Natural killer cell (primary cell): ENCODE data around the gene PLEKHH1. TPM values are rescaled to one million over a fixed set of nuclear protein-coding genes. Genes with fewer than 3 reads are reported as not detected.

Experiments
- ATAC-seq, 3 donors: fragments of 150-1000 bp in 2 of 3; fragments of 200-7000 bp in 1 of 3; cut with Tn5 transposase; 1 replicate in 1 of 3; 2 replicates in 2 of 3; pipeline ENCODE4 v1.10.0; 2021; ENCODE audit warnings: mild to moderate bottlenecking in 2 of 3, moderate library complexity in 2 of 3
- DNase-seq, 2 donors: peaks; one replicate each; pipeline versions ENCODE4 v3.0.0 to v3.0.0-alpha.2; 2013 to 2021; ENCODE audit warnings: mixed read lengths in 1 of 2
- H3K27ac ChIP-seq: one replicate; pipeline ENCODE4 v1.5.1; 2013; ENCODE audit warnings: mild to moderate bottlenecking, low read length
- H3K27me3 ChIP-seq: one replicate; pipeline ENCODE4 v1.6.1; 2013; ENCODE audit warnings: low read length; ENCODE audit not compliant: control insufficient read depth, insufficient read depth
- H3K36me3 ChIP-seq: one replicate; pipeline ENCODE4 v1.6.1; 2013; ENCODE audit warnings: low read length; ENCODE audit not compliant: control insufficient read depth, insufficient read depth
- H3K4me1 ChIP-seq: one replicate; pipeline ENCODE4 v1.6.1; 2013; ENCODE audit warnings: low read length; ENCODE audit not compliant: control insufficient read depth, insufficient read depth
- H3K4me3 ChIP-seq: one replicate; pipeline ENCODE4 v1.5.1; 2013; ENCODE audit warnings: low read length
- H3K9me3 ChIP-seq: one replicate; pipeline ENCODE4 v1.6.1; 2013; ENCODE audit warnings: low read length; ENCODE audit not compliant: control insufficient read depth, insufficient read depth
- H3K27ac Mint-ChIP-seq, 2 donors: one replicate each; pipeline ENCODE4 v1.8.0; 2022; ENCODE audit warnings: mild to moderate bottlenecking in 2 of 2, mixed read lengths in 2 of 2, moderate library complexity in 1 of 2
- H3K27me3 Mint-ChIP-seq, 2 donors: one replicate each; pipeline ENCODE4 v1.8.0; 2022; ENCODE audit warnings: low read depth in 2 of 2, mixed read lengths in 2 of 2
- H3K36me3 Mint-ChIP-seq: one replicate; pipeline ENCODE4 v1.8.0; 2022; ENCODE audit warnings: mixed read lengths
- H3K4me1 Mint-ChIP-seq, 2 donors: one replicate each; pipeline ENCODE4 v1.8.0; 2022; ENCODE audit warnings: mixed read lengths in 2 of 2
- H3K4me3 Mint-ChIP-seq: one replicate; pipeline ENCODE4 v1.8.0; 2022; ENCODE audit warnings: mild to moderate bottlenecking, moderate library complexity, mixed read lengths
- H3K9me3 Mint-ChIP-seq, 2 donors: one replicate each; pipeline ENCODE4 v1.8.0; 2022; ENCODE audit warnings: mixed read lengths in 2 of 2
- WGBS: methylation state at CpG from one replicate; pipeline ENCODE4 v1.1.7; 2013; ENCODE audit warnings: missing lambda C conversion rate; ENCODE audit not compliant: insufficient coverage; 5-methylcytosine and 5-hydroxymethylcytosine counted together
- intact Hi-C: fragments of 100-400 bp; cut with micrococcal nuclease; formaldehyde crosslinking; loops from one replicate; pipeline ENCODE4 v1.14.2; 2022
- total RNA-seq, 4 donors: library from RNA; stranded (reverse); fragments of 120-200 nt in 1 of 4; gene quantifications; one replicate each; pipeline versions ENCODE4 v1.2.3 to v1.2.4, GENCODE V29; 2013 to 2022
- TF ChIP-seq, protein P1 (sequence below): fragments of 200-600 bp; IDR thresholded peaks from one replicate; pipeline ENCODE4 v1.8.0; 2022; ENCODE audit warnings: antibody characterized with exemption

PLEKHH1 gene
- total RNA-seq, 3 donors from 2014 or later (not counting 1 experiment from before 2014, with no cell fraction given), result not detected

DNA sequence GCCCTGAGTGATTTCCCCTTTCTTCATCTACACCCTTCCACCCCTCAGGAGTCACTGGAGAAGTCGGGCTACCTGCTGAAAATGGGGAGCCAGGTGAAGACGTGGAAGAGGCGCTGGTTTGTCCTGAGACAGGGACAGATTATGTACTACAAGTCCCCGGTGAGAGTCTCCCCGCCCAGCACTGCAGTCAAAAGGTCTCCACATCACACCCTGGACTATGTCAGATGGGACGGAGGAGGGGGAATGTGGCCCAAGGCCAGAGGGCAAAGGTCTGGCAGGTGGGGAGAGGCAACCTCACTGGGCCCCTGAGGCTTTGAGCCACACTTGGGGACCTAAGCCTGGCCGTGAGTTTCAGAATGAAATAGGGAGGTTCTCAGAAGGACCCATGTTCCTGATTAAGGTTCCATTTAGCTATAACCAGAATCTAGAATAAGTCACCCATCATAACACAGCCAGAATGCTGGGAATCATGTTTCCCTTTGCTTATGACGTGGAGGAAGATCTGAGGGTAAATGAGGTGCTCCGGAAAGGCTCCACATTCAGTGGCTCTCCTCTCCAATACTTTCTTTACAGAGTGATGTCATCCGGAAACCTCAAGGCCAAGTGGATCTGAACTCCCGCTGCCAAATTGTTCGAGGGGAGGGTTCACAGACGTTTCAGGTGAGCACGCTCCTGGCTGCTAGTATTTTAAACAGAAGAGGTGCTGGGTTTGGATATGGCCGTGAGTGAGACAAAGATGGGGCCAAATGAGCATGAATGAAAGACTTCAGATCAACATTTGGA, 40.3 kb downstream of the PLEKHH1 start:
- Histone ChIP-seq H3K36me3 (no peaks in the 10 kb centered on the region), H3K27me3 (no peaks in the 10 kb centered on the region), H3K9me3 (no peaks in the 10 kb centered on the region), H3K4me3 (no peak overlapping the region), H3K27ac (no peak overlapping the region), H3K4me1 (no peaks in the 10 kb centered on the region)
- 86% methylated on average over 15 of the region's 15 CpGs for whole genome bisulfite sequencing
- TF ChIP-seq, protein P1, sequence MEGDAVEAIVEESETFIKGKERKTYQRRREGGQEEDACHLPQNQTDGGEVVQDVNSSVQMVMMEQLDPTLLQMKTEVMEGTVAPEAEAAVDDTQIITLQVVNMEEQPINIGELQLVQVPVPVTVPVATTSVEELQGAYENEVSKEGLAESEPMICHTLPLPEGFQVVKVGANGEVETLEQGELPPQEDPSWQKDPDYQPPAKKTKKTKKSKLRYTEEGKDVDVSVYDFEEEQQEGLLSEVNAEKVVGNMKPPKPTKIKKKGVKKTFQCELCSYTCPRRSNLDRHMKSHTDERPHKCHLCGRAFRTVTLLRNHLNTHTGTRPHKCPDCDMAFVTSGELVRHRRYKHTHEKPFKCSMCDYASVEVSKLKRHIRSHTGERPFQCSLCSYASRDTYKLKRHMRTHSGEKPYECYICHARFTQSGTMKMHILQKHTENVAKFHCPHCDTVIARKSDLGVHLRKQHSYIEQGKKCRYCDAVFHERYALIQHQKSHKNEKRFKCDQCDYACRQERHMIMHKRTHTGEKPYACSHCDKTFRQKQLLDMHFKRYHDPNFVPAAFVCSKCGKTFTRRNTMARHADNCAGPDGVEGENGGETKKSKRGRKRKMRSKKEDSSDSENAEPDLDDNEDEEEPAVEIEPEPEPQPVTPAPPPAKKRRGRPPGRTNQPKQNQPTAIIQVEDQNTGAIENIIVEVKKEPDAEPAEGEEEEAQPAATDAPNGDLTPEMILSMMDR, result no peak
- intact Hi-C loops, result no loop called here
- Mint-ChIP-seq H3K4me3 (no peak overlapping the region), H3K27ac (no peak overlapping the region), H3K27me3 (peaks cover 0 to 9% of the 10 kb centered on the region in 2 donors), H3K9me3 (no peaks in the 10 kb centered on the region), H3K4me1 (peaks cover 11 to 13% of the 10 kb centered on the region in 2 donors), H3K36me3 (no peaks in the 10 kb centered on the region)
- ATAC-seq (no peak), DNase-seq (no peak)

DNA sequence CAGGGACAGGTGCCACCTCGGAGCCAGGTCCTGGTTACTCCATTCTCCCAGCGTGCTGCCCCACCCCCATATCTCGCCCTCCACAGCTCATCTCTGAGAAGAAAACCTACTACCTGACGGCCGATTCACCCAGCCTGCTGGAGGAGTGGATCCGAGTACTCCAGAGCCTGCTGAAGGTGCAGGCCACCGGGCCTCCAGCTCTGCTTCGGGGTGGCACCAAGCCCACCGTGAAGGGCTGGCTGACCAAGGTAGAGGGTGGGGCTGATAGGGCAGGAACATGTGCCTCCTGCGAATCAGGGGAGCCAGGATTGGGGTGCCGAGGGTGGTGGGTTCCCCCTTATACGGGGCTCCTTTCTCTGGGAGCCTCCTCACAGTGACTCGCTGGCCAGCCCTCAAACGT, 41.1 kb downstream of the PLEKHH1 start:
- no peaks in the 10 kb centered on the region for H3K36me3 Mint-ChIP-seq
- ATAC-seq (no peak), DNase-seq (no peak)
- no peaks in the 10 kb centered on the region for H3K9me3 ChIP-seq
- no peak overlapping the region for H3K27ac Mint-ChIP-seq
- H3K4me3 ChIP-seq, result no peak overlapping the region
- H3K27me3 ChIP-seq, result no peaks in the 10 kb centered on the region
- peaks cover 0 to 9% of the 10 kb centered on the region in 2 donors for H3K27me3 Mint-ChIP-seq
- peaks cover 11 to 13% of the 10 kb centered on the region in 2 donors for H3K4me1 Mint-ChIP-seq
- H3K4me3 Mint-ChIP-seq, result no peak overlapping the region
- no peaks in the 10 kb centered on the region for H3K4me1 ChIP-seq
- 82% methylated on average over 14 of the region's 14 CpGs for WGBS
- intact Hi-C loops, result no loop called here
- no peaks in the 10 kb centered on the region for H3K9me3 Mint-ChIP-seq
- no peaks in the 10 kb centered on the region for H3K36me3 ChIP-seq
- H3K27ac ChIP-seq, result no peak overlapping the region
- TF ChIP-seq, protein P1, result no peak

DNA sequence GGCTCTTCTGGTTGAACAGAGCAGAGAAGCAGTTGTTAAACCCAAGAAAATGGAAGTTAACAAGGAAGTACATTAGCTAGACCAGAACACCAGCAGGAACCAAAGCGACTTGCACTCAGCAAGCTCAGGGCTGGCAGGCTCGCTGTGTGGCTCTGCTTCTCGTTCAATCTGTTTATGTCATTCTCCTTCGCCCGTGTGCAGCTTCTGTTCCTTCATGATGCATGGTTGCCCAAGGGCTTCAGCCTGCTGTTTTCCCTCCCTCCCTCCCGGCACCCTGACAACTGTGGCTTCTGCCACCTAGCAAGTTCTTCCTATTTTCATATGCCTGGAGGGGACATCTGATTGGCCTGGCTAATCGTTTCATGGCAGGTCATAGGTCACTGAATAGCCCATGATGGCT, 41.7 kb downstream of the PLEKHH1 start:
- Mint-ChIP-seq H3K27ac (no peak overlapping the region), H3K36me3 (no peaks in the 10 kb centered on the region), H3K27me3 (peaks cover 0 to 9% of the 10 kb centered on the region in 2 donors), H3K9me3 (no peaks in the 10 kb centered on the region), H3K4me3 (no peak overlapping the region), H3K4me1 (peaks cover 11 to 13% of the 10 kb centered on the region in 2 donors)
- no peak for ATAC-seq
- H3K27me3 ChIP-seq, result no peaks in the 10 kb centered on the region
- no peaks in the 10 kb centered on the region for H3K9me3 ChIP-seq
- H3K27ac ChIP-seq, result no peak overlapping the region
- WGBS, result 80% methylated on average over 7 of the region's 7 CpGs
- TF ChIP-seq, protein P1, result no peak
- H3K36me3 ChIP-seq, result no peaks in the 10 kb centered on the region
- H3K4me3 ChIP-seq, result no peak overlapping the region
- no peaks in the 10 kb centered on the region for H3K4me1 ChIP-seq
- no peak for DNase-seq
- intact Hi-C loops, result no loop called here

DNA sequence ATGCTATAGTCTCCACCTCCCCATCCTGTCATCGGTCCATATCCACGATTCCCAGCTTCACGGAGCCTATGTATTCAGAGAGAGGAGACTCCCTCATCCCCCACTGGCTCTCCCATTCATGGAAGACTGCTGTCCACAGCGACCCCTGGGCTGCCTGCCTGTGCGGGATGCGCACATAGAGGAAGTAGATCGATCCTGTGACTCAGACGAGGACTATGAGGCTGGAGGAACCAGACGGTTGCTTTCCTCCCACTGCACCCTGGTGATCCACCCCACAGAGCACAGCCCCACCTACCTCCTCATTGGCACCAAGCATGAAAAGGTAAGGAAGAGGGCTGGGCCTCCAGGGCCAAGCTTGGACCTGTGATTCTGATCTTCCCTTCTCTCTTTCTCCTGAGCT, 42.6 kb downstream of the PLEKHH1 start:
- intact Hi-C loops, result no loop called here
- H3K36me3 Mint-ChIP-seq, result no peaks in the 10 kb centered on the region
- peaks cover 6 to 7% of the 10 kb centered on the region in 2 donors for H3K4me1 Mint-ChIP-seq
- no peak overlapping the region for H3K27ac Mint-ChIP-seq
- peaks cover 0 to 6% of the 10 kb centered on the region in 2 donors for H3K27me3 Mint-ChIP-seq
- 59% methylated on average over 9 of the region's 9 CpGs for WGBS
- H3K9me3 Mint-ChIP-seq, result no peaks in the 10 kb centered on the region
- H3K27ac ChIP-seq, result no peak overlapping the region
- no peaks in the 10 kb centered on the region for H3K4me1 ChIP-seq
- no peak overlapping the region for H3K4me3 Mint-ChIP-seq
- H3K36me3 ChIP-seq, result no peaks in the 10 kb centered on the region
- no peak for DNase-seq
- TF ChIP-seq, protein P1, result no peak
- no peak overlapping the region for H3K4me3 ChIP-seq
- ATAC-seq, result no peak
- no peaks in the 10 kb centered on the region for H3K9me3 ChIP-seq
- no peaks in the 10 kb centered on the region for H3K27me3 ChIP-seq
